H1 (cell line): ENCODE measurements around the gene GAN. TPM values are rescaled to one million over a fixed set of nuclear protein-coding genes. Genes with fewer than 3 reads are reported as not detected.

ENCODE experiments used
- CTCF ChIA-PET: fragments of 300-600 bp; sonication (Branson Sonifier 250); formaldehyde crosslinking; loops from one replicate; lab custom pipeline; 2021; ENCODE audit not compliant: partially characterized antibody; lab: Charles Lee
- POLR2A ChIA-PET: fragments of 300-600 bp; sonication (Branson Sonifier 250); formaldehyde crosslinking; loops from one replicate; lab custom pipeline; 2021; ENCODE audit warnings: inconsistent platforms; ENCODE audit not compliant: partially characterized antibody; lab: Charles Lee
- DNase-seq, 2 experiments: peaks; one replicate each; pipeline versions ENCODE4 v3.0.0 to v3.0.0-alpha.2; 2010 to 2022; ENCODE audit warnings: low spot score in 2 of 2, low read depth in 1 of 2, mixed read lengths in 1 of 2
- FAIRE-seq: peaks from 2 replicates; lab custom pipeline; 2011; peaks lifted over from hg19 to GRCh38; lab: Jason Lieb, UNC
- H2AFZ ChIP-seq: 2 replicates; pipeline ENCODE4 v1.8.1; 2012; ENCODE audit warnings: low read length, inconsistent platforms
- H2AK5ac ChIP-seq: 2 replicates; pipeline ENCODE4 v1.6.1; 2013; ENCODE audit warnings: low read depth, low read length
- H2BK120ac ChIP-seq: replicated peaks from 2 replicates; pipeline ENCODE3; 2013; ENCODE audit warnings: low read depth, low read length, inconsistent platforms
- H2BK12ac ChIP-seq: 2 replicates; pipeline ENCODE4 v1.6.1; 2013; ENCODE audit warnings: low read depth, low read length
- H2BK15ac ChIP-seq: 2 replicates; pipeline ENCODE4 v1.6.1; 2013; ENCODE audit warnings: low read length
- H2BK20ac ChIP-seq: 2 replicates; pipeline ENCODE4 v1.6.1; 2013; ENCODE audit warnings: low read length
- H2BK5ac ChIP-seq: 2 replicates; pipeline ENCODE4 v1.6.1; 2013; ENCODE audit warnings: low read depth, low read length
- H3K14ac ChIP-seq: 2 replicates; pipeline ENCODE4 v1.6.1; 2013; ENCODE audit warnings: inconsistent platforms; ENCODE audit not compliant: insufficient read length
- H3K18ac ChIP-seq: 2 replicates; pipeline ENCODE4 v1.6.1; 2013; ENCODE audit warnings: low read length; ENCODE audit errors: extremely low read depth
- H3K23ac ChIP-seq: 2 replicates; pipeline ENCODE4 v1.6.1; 2013; ENCODE audit warnings: inconsistent platforms; ENCODE audit not compliant: insufficient read length
- H3K23me2 ChIP-seq: 2 replicates; pipeline ENCODE4 v1.6.1; 2013; ENCODE audit warnings: low read depth, low read length
- H3K27ac ChIP-seq: 2 replicates; pipeline ENCODE4 v1.6.1; 2011; ENCODE audit warnings: low read depth, low read length, inconsistent platforms
- H3K27me3 ChIP-seq, 4 experiments: replicated peaks in 1 of 4; 1 replicate in 1 of 4; 2 replicates in 3 of 4; pipeline versions ENCODE4 v1.6.1 to v1.8.1; 2011 to 2013; ENCODE audit warnings: low read length in 3 of 4, mild to moderate bottlenecking in 3 of 4, inconsistent platforms in 2 of 4, mixed read lengths in 2 of 4, moderate library complexity in 1 of 4; ENCODE audit not compliant: control insufficient read depth in 3 of 4, insufficient read depth in 3 of 4; ENCODE audit errors: extremely low read depth in 1 of 4
- H3K36me3 ChIP-seq, 4 experiments: 2 replicates each; pipeline versions ENCODE4 v1.6.1 to v1.8.1; 2011 to 2013; ENCODE audit warnings: mild to moderate bottlenecking in 4 of 4, low read length in 3 of 4, moderate library complexity in 2 of 4, control low read depth in 1 of 4, inconsistent platforms in 1 of 4; ENCODE audit not compliant: insufficient read depth in 4 of 4, control insufficient read depth in 2 of 4
- H3K4ac ChIP-seq: replicated peaks from 2 replicates; pipeline ENCODE3; 2013; ENCODE audit warnings: low read length, low read depth, mixed read lengths, inconsistent platforms; ENCODE audit not compliant: insufficient read length
- H3K4me1 ChIP-seq, 4 experiments: replicated peaks in 1 of 4; 1 replicate in 1 of 4; 2 replicates in 3 of 4; pipeline versions ENCODE4 v1.6.1 to v1.8.1; 2011 to 2013; ENCODE audit warnings: low read length in 3 of 4, inconsistent platforms in 2 of 4, mixed read lengths in 1 of 4; ENCODE audit not compliant: insufficient read depth in 4 of 4, control insufficient read depth in 3 of 4
- H3K4me2 ChIP-seq, 2 experiments: 2 replicates each; pipeline versions ENCODE4 v1.6.1 to v1.8.1; 2011 to 2013; ENCODE audit warnings: low read depth in 2 of 2, low read length in 2 of 2, control low read depth in 1 of 2, inconsistent platforms in 1 of 2, mild to moderate bottlenecking in 1 of 2; ENCODE audit not compliant: insufficient read depth in 1 of 2
- H3K4me3 ChIP-seq, 4 experiments: fragments of 200-600, 300-600 bp in 1 of 4; sonication (generic), shearing (Covaris generic), sonication (Bioruptor Twin) in 1 of 4; 2 replicates each; pipeline versions ENCODE4 v1.5.1 to v1.8.1; 2011 to 2016; ENCODE audit warnings: low read length in 4 of 4, low read depth in 3 of 4, control low read depth in 2 of 4, inconsistent platforms in 2 of 4, mild to moderate bottlenecking in 2 of 4, mixed read lengths in 1 of 4, moderate library complexity in 1 of 4; ENCODE audit not compliant: insufficient read depth in 2 of 4; ENCODE audit errors: extremely low read depth in 1 of 4
- H3K56ac ChIP-seq: replicated peaks from 2 replicates; pipeline ENCODE3; 2013; ENCODE audit warnings: low read depth, mild to moderate bottlenecking, mixed read lengths, low read length, inconsistent platforms; ENCODE audit not compliant: insufficient read length
- H3K79me1 ChIP-seq: 2 replicates; pipeline ENCODE4 v1.6.1; 2013; ENCODE audit warnings: low read depth, low read length, control low read depth
- H3K79me2 ChIP-seq, 2 experiments: 2 replicates each; pipeline versions ENCODE4 v1.6.1 to v1.8.1; 2012 to 2013; ENCODE audit warnings: low read length in 2 of 2, mild to moderate bottlenecking in 2 of 2, inconsistent platforms in 1 of 2; ENCODE audit not compliant: insufficient read depth in 2 of 2, control insufficient read depth in 1 of 2
- H3K9ac ChIP-seq, 4 experiments: replicated peaks in 1 of 4; 1 replicate in 1 of 4; 2 replicates in 3 of 4; pipeline versions ENCODE4 v1.6.1 to v1.8.1; 2011 to 2013; ENCODE audit warnings: low read depth in 3 of 4, low read length in 3 of 4, control low read depth in 2 of 4, mild to moderate bottlenecking in 2 of 4, moderate library complexity in 2 of 4, inconsistent platforms in 1 of 4; ENCODE audit errors: extremely low read depth in 1 of 4
- H3K9me3 ChIP-seq, 2 experiments: 2 replicates each; pipeline versions ENCODE4 v1.6.1 to v1.8.1; 2012 to 2013; ENCODE audit warnings: mild to moderate bottlenecking in 2 of 2, moderate library complexity in 2 of 2, control low read depth in 1 of 2, inconsistent platforms in 1 of 2, low read depth in 1 of 2, low read length in 1 of 2, mixed read lengths in 1 of 2; ENCODE audit not compliant: insufficient read depth in 2 of 2
- H4K20me1 ChIP-seq, 2 experiments: replicated peaks in 1 of 2; 2 replicates each; pipeline versions ENCODE3 to v1.8.1; 2011 to 2013; ENCODE audit warnings: inconsistent platforms in 2 of 2, low read length in 2 of 2, mild to moderate bottlenecking in 1 of 2; ENCODE audit not compliant: insufficient read depth in 2 of 2, control insufficient read depth in 1 of 2
- H4K5ac ChIP-seq: 2 replicates; pipeline ENCODE4 v1.6.1; 2013; ENCODE audit warnings: low read length, low read depth, mixed read lengths, inconsistent platforms; ENCODE audit not compliant: insufficient read length
- H4K8ac ChIP-seq: 2 replicates; pipeline ENCODE4 v1.8.0; 2013; ENCODE audit warnings: mild to moderate bottlenecking, moderate library complexity, low read length, inconsistent platforms; ENCODE audit not compliant: insufficient read depth; ENCODE audit errors: extremely low read depth
- H4K91ac ChIP-seq: replicated peaks from 2 replicates; pipeline ENCODE3; 2013; ENCODE audit warnings: low read length, mixed read lengths, inconsistent platforms; ENCODE audit not compliant: insufficient read length
- BACH1 ChIP-seq: IDR thresholded peaks from 2 replicates; pipeline ENCODE4 v1.6.1; 2012; ENCODE audit warnings: low read length, improper control_type of control experiment
- CREB1 ChIP-seq: IDR thresholded peaks from 2 replicates; pipeline ENCODE4 v1.6.1; 2012; ENCODE audit warnings: inconsistent platforms
- CTCF ChIP-seq, 3 experiments: IDR thresholded peaks; 1 replicate in 2 of 3; 2 replicates in 1 of 3; pipeline versions ENCODE4 v1.5.1 to v1.6.1; 2011; ENCODE audit warnings: low read length in 3 of 3, mild to moderate bottlenecking in 3 of 3, inconsistent platforms in 2 of 3, low read depth in 1 of 3, moderate library complexity in 1 of 3; ENCODE audit not compliant: insufficient read depth in 1 of 3; ENCODE audit errors: control extremely low read depth in 1 of 3
- EGR1 ChIP-seq: IDR thresholded peaks from 2 replicates; pipeline ENCODE4 v1.6.1; 2011; ENCODE audit warnings: low read depth, low read length, borderline replicate concordance
- NRF1 ChIP-seq: IDR thresholded peaks from 2 replicates; pipeline ENCODE4 v1.6.1; 2011; ENCODE audit warnings: mild to moderate bottlenecking, low read depth, low read length, improper control_type of control experiment
- POLR2AphosphoS5 ChIP-seq: IDR thresholded peaks from 2 replicates; pipeline ENCODE4 v1.6.1; 2011; ENCODE audit warnings: low read depth, low read length
- RNF2 ChIP-seq: fragments of 200-900, 300-1000 bp; sonication (generic); IDR thresholded peaks from 2 replicates; pipeline ENCODE4 v1.7.1; 2016; ENCODE audit warnings: borderline replicate concordance, low read depth, mild to moderate bottlenecking, antibody characterized with exemption, low read length; ENCODE audit not compliant: poor library complexity, severe bottlenecking; ENCODE audit errors: missing control alignments
- RXRA ChIP-seq: IDR thresholded peaks from 2 replicates; pipeline ENCODE4 v1.6.1; 2011; ENCODE audit warnings: low read depth, mild to moderate bottlenecking, low read length, moderate library complexity; ENCODE audit not compliant: insufficient read depth
- SAP30 ChIP-seq: fragments of 300-600 bp; sonication (generic); IDR thresholded peaks from 2 replicates; pipeline ENCODE4 v1.7.1; 2012; ENCODE audit warnings: low read length, moderate library complexity, mild to moderate bottlenecking, inconsistent platforms; ENCODE audit not compliant: insufficient read depth, insufficient replicate concordance
- SUZ12 ChIP-seq: fragments of 200-600 bp; sonication (generic); IDR thresholded peaks from 2 replicates; pipeline ENCODE4 v1.6.1; 2012; ENCODE audit warnings: mild to moderate bottlenecking, inconsistent platforms, low read length, moderate library complexity, mixed read lengths
- WGBS, 2 experiments: shearing (Covaris generic) in 1 of 2; methylation state at CpG; one replicate each; pipeline versions ENCODE4 v1.1.6 to v1.1.7; 2013 to 2015; ENCODE audit warnings: low lambda C conversion rate in 2 of 2, mixed read lengths in 2 of 2, inconsistent platforms in 1 of 2, low coverage in 1 of 2, missing lambda C conversion rate in 1 of 2; ENCODE audit not compliant: insufficient replicate concordance in 2 of 2, insufficient coverage in 1 of 2, insufficient read length in 1 of 2; ENCODE audit errors: extremely low coverage in 1 of 2, missing lambda C conversion rate in 1 of 2; 5-methylcytosine and 5-hydroxymethylcytosine counted together
- polyA plus RNA-seq, 7 experiments: library from polyadenylated mRNA; depleted of rRNA in 3 of 7; stranded (reverse) in 5 of 7; unstranded in 2 of 7; fragments of >200 nt in 5 of 7; fragments of 200-250 nt in 2 of 7; gene quantifications; 1 replicate in 5 of 7; 2 replicates in 1 of 7; 4 replicates in 1 of 7; pipeline versions ENCODE4 v1.2.1 to v1.2.3, GENCODE V29; 2011 to 2013; ENCODE audit warnings: missing spikeins in 2 of 7, mixed read lengths in 2 of 7
- total RNA-seq: library from RNA; stranded (reverse); fragmentation: NEBNext Ultra II Directional; extraction: Animal tissue kit (Norgen Biotek cat#: 25700); gene quantifications from 2 replicates; pipeline ENCODE4 v1.2.1, GENCODE V29; 2021
- TF ChIP-seq, protein P1 (sequence below): IDR thresholded peaks from 2 replicates; pipeline ENCODE4 v1.6.1; 2011; ENCODE audit warnings: low read depth, mild to moderate bottlenecking, low read length; ENCODE audit not compliant: insufficient read depth

The GAN gene
- total and polyA plus RNA-seq, 2 of the 8 experiments (the other 6 are each of a cell fraction or from before 2014, with no cell fraction given), result 4.5 to 23.9 TPM

DNA sequence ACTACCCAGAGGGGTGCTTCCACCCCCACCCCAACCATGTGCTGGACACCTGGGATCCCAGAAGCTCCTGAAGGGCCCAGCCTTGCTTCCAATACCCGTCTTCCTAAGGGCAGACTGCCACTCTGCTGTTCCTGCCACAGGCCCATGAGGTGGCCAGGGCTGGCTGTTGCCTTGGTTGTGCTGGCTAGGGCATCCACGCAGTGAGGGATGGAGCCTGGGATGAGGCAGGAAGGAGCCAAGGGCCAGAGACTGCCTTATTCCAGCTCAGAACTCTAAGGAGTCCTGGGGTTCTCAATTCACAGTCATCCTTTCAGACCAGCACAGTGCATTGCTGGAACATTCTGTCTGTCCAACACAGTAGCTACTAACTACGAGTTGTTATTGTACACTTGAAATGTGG is 38.4 kb upstream of the GAN start:
- POLR2A ChIA-PET, result no interaction called here
- TF ChIP-seq, protein P1, sequence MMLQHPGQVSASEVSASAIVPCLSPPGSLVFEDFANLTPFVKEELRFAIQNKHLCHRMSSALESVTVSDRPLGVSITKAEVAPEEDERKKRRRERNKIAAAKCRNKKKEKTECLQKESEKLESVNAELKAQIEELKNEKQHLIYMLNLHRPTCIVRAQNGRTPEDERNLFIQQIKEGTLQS, result no peak
- no peak for TF ChIP-seq RNF2
- TF ChIP-seq RXRA, result no peak
- no peak for TF ChIP-seq CREB1
- TF ChIP-seq CTCF (IDR thresholded peaks at IDR 0.05; ENCODE audit: control extremely low read depth in 1 of 3, insufficient read depth in 1 of 3, low read depth in 1 of 3, low read length in 3 of 3), result no peak
- no peak for TF ChIP-seq EGR1
- TF ChIP-seq POLR2AphosphoS5, result no peak
- TF ChIP-seq NRF1, result no peak
- TF ChIP-seq BACH1, result no peak
- no peak for TF ChIP-seq SUZ12
- no peak for TF ChIP-seq SAP30

More for the DNA sequence above, 38.4 kb upstream of the GAN start:
- no peak overlapping the region for H2BK15ac ChIP-seq
- CTCF ChIA-PET, result interaction anchor here (0.9 to 2.0 kb wide), 4 partner anchors 13 to 272 kb away, joined by 3 to 7 read pairs (median 4); no protein-coding TSS in a partner anchor
- no peaks in the 10 kb centered on the region for H4K20me1 ChIP-seq
- no peak overlapping the region for H3K18ac ChIP-seq
- H3K79me2 ChIP-seq, result no peaks in the 10 kb centered on the region
- no peak overlapping the region for H3K56ac ChIP-seq
- no peak overlapping the region for H4K91ac ChIP-seq
- no peak overlapping the region for H3K23ac ChIP-seq
- H2BK120ac ChIP-seq, result no peak overlapping the region
- H2BK20ac ChIP-seq, result no peak overlapping the region
- no peak overlapping the region for H3K4me3 ChIP-seq
- FAIRE-seq (no peak), DNase-seq (no peak)
- no peak overlapping the region for H3K9ac ChIP-seq
- no peak overlapping the region for H4K8ac ChIP-seq
- WGBS, 2 experiments, result 85% methylated on average over 3 of the region's 3 CpGs; no CpG with 5 or more reads in 1 of the 2 experiments
- H3K27ac ChIP-seq, result no peak overlapping the region
- H2BK12ac ChIP-seq, result no peak overlapping the region
- no peaks in the 10 kb centered on the region for H3K79me1 ChIP-seq
- no peak overlapping the region for H2BK5ac ChIP-seq
- no peaks in the 10 kb centered on the region for H3K9me3 ChIP-seq
- H3K4me2 ChIP-seq, result no peak overlapping the region
- H3K14ac ChIP-seq, result no peak overlapping the region
- H2AK5ac ChIP-seq, result no peak overlapping the region
- H2AFZ ChIP-seq, result no peak overlapping the region
- H3K4me1 ChIP-seq, result peaks cover 0 to 3% (median 0%) of the 10 kb centered on the region in 4 experiments; a peak in 1 of 7 replicates
- no peaks in the 10 kb centered on the region for H3K27me3 ChIP-seq
- H3K4ac ChIP-seq, result no peak overlapping the region
- H3K36me3 ChIP-seq, result no peaks in the 10 kb centered on the region
- no peaks in the 10 kb centered on the region for H3K23me2 ChIP-seq
- no peak overlapping the region for H4K5ac ChIP-seq
